Hematopoietic multipotent progenitor cell treated with erythropoietin and hydrocortisone succinate and interleukin-3 and kit ligand, for 15 days (in vitro differentiated cells): Measurements from ENCODE around the gene REM1.
"Not testable (repeated sequence)": the region's sequence is repeated elsewhere in the genome, so short reads cannot be mapped to it uniquely, and the experiment has no call there.

Experiments
- DNase-seq: peaks from one replicate; pipeline ENCODE4 v3.0.0-alpha.2; 2015; ENCODE audit warnings: low spot score

Gene REM1, protein sequence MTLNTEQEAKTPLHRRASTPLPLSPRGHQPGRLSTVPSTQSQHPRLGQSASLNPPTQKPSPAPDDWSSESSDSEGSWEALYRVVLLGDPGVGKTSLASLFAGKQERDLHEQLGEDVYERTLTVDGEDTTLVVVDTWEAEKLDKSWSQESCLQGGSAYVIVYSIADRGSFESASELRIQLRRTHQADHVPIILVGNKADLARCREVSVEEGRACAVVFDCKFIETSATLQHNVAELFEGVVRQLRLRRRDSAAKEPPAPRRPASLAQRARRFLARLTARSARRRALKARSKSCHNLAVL

DNA sequence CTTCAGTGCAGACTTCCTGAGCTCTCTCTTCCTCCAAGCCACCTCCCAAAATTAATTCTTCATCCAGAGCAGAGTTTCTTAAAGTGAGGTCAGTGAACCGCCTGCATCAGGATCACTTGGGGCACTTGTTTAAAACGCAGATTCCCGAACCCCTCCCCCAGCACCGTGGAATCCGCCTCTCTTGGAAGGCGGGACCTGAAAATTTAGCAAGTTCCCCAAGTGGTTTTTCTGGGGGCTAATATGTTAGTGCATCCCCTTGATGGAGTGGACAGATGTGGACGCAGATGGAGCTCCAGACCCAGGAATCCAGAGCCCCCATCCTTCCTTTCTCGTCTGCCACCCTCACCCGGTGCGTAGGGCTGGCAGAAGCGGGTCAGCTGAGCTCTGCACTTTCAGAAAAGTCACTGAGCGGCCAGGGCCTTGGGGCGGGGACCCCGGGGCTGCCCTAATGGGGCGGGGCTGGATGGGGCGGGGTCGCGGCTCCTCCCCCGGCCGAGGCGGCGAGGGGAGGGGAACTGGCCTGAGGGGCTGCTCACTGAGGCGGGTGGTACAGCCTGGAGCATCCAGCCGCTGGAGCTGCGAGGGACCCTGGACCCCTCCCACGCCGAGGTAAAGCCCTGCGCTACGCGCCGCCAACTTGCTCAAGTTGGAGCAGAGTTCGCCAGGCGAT lies at the start of gene REM1, which contains the start of gene DEFB124:
Gene REM1, plus strand, starts transcription at position 531 of the 670 bp plus-strand sequence. CDS start 1,158 bp downstream, outside the sequence.
Gene DEFB124, minus strand, starts transcription at position 370 of the 670 bp plus-strand sequence. CDS start 2,114 bp downstream, outside the sequence.
- DNase-seq, result no peak

DNA sequence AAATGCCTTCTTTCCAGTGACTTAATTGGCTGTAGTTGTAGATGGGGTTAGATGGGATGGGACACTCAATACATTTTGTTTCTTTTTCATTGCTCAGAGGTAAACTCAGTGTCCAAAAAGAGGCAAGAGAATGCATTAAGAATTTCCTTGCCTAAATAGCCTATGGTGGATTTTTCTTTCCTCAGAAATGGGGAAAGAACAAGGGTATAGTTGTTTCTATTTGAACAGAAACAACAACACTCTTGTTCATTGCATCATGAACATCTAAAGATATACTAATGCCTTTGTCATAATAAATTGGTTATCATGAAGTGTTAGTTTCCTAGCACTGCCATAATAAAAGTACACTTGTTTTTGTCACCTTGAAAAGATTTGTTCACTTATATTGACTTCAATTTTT lies 49.3 kb upstream of the REM1 start:
- no peak for DNase-seq

DNA sequence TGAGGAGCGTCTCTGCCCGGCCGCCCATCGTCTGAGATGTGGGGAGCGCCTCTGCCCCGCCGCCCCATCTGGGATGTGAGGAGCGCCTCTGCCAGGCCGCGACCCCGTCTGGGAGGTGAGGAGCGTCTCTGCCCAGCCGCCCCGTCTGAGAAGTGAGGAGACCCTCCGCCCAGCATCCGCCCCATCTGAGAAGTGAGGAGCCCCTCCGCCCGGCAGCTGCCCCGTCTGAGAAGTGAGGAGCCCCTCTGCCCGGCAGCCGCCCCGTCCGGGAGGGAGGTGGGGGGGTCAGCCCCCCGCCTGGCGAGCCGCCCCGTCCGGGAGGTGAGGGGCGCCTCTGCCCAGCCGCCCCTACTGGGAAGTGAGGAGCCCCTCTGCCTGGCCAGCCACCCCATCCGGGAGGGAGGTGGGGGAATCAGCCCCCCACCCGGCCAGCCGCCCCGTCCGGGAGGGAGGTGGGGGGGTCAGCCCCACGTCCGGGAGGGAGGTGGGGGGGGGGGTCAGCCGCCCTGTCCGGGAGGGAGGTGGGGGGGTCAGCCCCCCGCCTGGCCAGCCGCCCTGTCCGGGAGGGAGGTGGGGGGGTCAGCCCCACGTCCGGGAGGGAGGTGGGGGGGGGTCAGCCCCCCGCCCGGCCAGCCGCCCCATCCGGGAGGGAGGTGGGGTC lies 48.1 kb upstream of the REM1 start:
- not testable (repeated sequence) for DNase-seq

DNA sequence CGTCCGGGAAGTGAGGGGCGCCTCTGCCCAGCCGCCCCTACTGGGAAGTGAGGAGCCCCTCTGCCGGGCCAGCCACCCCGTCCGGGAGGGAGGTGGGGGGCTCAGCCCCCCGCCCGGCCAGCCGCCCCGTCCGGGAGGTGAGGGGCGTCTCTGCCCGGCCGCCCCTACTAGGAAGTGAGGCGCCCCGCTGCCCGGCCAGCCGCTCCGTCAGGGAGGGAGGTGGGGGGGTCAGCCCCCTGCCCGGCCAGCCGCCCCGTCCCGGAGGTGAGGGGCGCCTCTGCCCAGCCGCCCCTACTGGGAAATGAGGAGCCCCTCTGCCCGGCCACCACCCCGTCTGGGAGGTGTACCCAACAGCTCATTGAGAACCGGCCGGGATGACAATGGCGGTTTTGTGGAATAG lies 47.5 kb upstream of the REM1 start:
- DNase-seq, result not testable (repeated sequence)

DNA sequence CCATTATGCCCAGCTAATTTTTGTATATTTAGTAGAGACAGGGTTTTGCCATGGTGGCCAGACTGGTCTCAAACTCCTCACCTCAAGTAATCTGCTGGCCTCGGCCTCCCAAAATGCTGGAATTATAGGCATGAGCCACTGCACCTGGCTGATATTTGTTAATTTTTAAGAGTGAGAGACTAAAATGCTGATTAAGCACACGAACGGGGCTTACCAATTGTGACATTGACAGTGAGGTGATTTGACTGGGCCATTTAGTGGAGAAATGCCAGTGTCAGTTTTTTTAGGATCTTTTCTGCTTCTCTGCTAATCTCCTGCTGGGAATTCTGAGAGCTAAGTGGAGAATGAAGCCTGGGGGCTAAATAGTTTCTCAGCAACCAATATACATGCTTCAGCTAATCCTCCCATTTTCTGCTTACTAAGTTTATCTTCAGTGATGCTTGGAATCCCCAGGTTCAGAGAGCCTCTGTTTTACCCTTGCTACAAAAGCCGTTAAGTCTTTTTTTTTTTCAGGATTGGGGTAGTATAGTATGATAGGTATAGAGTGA lies 44.4 kb upstream of the REM1 start:
- no peak for DNase-seq

DNA sequence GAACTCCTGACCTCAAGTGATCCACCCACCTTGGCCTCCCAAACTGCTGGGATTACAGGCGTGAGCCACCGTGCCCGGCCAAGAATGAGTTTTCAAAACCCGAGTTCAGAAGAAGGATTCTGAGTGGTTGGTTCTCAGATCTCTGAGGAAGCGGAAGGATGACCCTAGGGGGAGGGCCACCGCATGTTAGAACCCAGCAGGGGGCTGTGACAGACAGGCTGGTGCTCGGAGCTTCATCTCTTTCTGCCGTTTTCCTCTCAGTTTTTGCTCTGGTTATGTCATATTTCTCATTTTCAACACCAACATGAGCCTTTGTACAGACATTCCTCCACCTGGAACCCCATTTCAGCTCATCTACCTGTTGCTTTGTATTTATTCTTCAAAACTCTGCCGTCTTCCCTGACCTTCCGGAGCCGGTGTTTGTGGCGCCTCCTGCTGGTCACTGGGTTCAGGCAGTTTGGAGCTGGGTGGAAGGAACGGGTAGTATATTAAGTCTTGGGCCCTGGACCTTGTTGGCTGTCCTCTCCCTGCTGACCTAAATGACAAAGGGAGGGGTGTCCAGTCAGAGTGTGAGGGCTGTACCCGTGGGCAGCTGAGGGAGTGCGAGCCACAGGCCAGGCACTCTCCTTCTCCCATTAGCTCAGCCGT lies 35.0 kb upstream of the REM1 start, which contains the start of gene DEFB123:
Gene DEFB123, plus strand, starts transcription at position 621 of the 648 bp plus-strand sequence. CDS start 67 bp downstream, outside the sequence.
- no peak for DNase-seq

DNA sequence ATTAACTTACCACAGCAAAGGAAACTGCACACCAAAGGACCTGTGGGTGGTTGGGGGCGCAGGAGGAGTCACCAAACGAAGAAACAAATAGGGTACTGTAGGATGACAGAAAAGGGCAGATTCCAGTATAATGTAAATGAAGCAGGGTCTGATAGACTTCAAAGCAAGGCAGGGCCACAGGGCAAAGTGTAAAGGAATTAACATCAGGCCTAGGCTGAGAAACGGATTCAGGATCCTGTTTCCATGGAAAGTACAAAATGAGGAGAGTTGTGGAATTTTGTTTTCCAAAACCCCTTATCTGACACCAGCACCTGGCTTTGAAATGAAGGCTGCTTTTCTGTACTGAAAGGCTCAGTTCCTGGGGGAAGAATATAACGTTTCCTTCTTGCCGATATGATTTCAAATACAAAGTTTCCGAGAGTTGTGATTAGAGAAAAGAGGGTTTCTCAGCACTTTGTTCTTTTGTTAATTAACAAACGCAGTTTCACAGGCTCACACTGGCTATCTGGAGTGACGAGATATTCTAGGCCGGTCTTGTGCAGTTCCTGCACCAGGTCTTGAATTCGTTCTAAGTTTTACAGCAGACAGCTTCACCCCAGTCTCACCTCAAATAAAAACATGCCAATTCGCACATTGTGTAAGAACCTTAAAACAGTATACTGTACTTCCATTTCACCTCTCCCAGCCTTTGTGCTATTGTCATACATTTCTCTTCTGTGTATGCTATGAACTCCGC lies 28.8 kb upstream of the REM1 start:
- DNase-seq, result no peak

DNA sequence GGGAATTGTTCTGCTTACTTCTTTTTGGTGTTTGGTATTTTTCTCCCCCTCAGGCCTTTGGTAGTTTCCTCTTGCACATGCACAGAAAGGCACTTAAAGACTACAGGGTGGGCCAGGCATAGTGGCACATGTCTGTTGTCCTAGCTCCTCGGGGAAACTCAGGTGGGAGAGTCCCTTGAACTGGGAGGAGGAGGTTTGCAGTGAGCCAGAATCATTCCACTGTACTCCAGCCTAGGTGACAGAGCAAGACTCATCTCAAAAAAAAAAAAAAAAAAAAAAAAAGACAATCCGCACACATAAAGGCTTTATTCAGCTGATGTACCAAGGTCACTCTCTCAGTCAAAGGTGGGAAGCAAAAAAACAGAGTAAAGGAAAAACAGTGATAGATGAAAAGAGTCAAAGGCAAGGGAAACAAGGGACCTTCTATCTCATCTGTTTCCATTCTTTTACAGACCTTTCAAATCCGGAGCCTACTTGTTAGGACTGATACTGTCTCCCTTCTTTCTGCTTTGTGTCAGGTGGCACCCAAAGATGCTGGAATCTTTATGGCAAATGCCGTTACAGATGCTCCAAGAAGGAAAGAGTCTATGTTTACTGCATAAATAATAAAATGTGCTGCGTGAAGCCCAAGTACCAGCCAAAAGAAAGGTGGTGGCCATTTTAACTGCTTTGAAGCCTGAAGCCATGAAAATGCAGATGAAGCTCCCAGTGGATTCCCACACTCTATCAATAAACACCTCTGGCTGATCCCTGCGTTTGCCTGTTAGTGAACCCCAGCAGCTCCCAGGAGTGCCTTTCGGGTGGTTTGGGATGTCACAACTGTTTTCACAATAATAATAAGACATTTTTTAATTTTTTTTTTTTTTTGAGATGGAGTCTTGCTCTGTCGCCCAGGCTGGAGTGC lies 25.3 kb upstream of the REM1 start:
- DNase-seq, result no peak

DNA sequence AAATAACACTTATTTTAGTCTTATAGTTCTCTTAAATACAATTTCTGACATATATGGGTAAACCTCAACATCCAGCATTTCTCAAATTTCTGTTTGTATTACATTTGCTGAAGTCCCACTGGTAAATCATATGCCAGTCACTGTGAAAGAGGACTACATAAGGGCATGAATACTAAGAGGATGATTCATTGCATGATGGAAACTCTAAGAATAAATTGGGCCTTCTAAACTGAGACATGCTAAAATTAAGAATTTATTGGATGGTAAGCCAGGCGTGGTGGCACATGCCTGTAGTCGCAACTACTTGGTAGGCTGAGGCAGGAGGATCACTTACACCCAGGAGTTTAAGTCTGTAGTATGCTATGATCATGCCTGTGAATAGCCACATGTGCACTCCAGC lies 22.5 kb upstream of the REM1 start:
- DNase-seq, result no peak

DNA sequence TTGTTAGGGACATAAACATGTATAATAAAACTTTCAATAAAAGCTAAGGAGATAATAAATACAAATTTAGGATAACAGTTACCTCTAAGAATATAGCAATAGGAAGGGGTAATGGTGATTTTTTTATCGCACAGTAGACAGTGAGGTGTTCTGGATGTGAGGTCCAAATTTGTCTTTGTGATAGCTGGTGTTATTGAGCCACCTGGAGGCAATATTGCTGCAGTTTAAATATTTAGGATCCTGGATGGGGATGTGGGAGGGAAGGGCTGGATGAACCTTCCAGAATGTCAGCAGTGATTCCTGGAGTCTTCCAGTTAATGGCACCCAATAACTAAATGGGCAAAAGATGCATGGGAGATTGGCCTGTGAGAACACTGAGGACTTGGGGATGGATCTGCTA lies 20.7 kb upstream of the REM1 start:
- no peak for DNase-seq

DNA sequence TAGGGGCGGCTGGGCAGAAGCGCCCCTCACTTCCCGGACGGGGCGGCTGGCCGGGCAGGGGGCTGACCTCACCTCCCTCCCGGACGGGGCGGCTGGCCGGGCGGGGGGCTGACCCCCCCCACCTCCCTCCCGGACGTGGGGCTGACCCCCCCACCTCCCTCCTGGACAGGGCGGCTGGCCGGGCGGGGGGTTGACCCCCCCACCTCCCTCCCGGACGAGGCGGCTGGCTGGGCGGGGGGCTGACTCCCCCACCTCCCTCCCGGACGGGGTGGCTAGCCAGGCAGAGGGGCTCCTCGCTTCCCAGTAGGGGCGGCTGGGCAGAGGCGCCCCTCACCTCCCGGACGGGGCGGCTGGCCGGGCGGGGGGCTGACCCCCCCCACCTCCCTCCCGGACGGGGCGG lies 4.1 kb upstream of the REM1 start:
- DNase-seq, result not testable (repeated sequence)

DNA sequence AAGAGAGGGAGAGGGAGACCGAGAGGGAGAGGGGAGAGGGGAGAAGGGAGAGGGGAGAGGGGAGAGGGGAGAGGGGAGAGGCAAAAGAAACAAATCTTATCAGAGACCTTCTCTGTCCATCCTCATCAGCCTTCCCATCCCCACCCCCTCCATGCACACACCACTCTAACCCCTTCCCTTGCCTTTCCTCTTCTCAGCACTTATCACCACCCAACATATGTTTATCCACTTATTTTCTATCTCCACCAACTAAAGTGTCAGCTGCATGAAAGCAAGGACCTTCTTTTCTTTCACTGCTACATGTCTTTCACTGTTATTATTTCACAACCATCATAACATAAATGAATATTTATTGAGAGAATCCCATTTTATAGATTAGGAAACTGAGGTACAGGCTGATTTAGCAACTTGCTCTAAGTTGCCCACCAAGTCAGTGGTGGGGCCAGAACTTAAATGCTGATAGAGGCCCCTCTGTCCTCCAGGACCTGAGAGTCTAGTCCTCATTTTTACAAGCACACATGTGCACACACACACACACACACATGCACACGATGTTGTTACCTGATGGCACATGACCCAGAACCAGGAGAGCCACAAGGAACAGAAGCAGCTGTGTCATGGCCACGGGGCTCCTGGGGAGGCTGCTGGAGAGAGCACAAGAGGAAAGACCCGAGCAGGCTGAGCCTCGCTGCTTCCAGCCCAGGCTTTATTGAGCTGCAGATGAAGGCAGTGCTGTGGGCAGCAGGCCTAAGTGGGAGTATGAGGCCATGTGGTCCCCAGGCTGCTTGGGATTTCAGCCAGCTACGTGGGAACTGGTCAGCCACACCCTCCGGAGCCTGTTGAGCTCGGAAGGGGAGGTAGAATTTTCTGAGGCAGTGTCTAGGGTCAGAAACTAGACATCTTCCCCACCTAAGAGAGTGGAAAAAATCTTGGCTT lies 2.4 kb upstream of the REM1 start:
- DNase-seq, result no peak

DNA sequence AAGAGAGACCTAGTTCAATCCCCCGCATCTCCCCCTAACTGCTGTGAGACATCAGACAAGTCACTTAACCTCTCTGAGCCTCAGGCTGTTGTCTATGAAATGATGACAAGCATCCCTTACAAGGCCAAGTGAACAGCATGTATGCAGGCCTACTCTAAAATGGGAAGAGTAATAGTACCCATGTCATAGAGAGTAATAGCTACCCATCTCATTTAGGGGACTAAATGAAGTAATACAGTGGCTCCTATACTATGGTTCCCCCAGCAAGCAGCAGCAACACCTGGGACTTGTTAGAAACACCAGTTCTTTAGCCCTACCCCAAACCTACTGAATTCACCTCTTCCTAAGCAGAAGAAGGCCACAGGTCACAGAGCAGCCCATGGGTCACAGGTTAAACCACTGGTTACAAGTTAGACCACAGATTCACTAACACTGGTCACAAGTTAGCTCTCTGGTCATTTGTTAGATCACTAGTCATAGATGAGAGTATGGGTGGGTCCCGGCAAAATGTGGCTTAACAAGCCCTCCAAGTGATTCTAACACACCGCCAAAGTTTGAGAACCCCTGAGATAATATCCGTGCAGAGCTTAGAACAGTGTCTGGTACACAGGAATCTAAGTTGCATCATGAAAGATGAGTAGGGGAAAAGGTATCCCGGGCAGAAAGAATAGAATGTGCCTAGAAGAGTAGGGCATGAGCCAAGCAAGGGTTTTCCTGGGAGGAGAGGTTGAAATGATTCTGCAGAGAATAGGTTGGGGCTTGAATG lies 1.6 kb upstream of the REM1 start:
- DNase-seq, result no peak

DNA sequence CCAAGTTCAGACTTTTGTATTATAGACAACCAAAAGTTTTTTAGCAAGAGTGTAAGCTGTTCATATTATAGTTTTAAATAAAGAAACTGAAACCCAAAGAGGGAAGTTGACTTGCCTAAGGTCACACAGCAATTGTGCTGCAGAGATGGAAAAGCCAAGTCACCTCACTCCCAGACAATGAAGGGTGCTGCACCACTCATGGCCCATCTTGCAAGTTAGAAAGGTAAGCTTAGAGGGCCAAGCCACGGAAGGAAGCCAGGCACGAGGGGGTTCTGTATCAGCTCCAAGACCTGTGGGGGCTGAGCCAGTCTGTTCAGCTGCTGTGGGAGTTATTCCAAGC lies 1.0 kb upstream of the REM1 start:
- no peak for DNase-seq

DNA sequence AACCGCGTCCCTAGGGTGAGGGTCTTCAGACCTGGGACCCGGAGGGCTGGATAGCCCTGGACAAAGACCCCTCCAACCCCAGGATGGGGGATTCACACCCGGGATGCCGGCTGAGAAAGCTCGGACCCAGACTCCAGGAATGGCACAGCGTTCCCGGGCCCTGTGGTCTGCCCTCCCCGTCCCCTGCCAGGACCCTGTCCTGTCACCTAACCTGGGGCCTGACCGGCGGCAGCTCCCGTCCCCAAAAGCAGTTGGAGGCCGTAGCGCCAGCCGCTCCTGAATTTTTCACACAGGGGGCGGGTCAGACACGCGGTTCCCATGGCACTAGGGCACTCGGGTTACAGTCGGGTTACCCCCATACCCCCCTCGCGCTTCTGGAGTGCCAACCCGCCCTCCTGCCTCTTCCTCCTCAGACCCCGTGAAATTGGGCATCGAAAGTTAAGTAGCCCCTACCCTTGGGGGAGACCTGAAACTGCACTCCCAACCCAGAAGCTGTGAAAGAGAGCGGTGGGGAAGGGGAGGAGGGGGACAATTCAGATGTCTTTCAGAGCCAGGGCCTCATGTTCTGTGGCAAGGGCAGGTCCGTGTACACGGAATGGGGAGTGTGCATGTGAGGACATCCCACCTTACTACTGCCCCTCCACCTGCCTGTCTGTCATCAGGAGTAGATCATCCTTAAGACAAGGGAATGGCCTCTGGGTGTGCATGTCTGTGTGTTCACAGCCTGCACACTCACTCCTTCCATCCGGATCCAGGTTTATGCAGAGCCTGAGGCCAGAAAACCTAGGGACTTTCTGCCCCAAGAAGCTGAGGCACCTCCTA lies 595 bp downstream of the REM1 start:
- no peak for DNase-seq

DNA sequence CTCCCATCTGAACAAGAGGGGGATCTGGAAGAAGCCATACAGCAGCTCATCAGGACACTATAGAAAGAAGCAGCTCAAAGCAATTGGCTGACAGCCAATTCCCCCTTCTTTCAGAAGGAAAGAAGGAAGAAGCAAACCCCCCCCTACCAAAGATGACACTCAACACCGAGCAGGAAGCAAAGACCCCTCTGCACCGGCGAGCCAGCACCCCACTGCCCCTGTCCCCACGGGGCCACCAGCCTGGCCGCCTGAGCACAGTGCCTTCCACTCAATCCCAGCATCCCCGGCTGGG lies 1.2 kb downstream of the REM1 start:
- DNase-seq, result no peak

DNA sequence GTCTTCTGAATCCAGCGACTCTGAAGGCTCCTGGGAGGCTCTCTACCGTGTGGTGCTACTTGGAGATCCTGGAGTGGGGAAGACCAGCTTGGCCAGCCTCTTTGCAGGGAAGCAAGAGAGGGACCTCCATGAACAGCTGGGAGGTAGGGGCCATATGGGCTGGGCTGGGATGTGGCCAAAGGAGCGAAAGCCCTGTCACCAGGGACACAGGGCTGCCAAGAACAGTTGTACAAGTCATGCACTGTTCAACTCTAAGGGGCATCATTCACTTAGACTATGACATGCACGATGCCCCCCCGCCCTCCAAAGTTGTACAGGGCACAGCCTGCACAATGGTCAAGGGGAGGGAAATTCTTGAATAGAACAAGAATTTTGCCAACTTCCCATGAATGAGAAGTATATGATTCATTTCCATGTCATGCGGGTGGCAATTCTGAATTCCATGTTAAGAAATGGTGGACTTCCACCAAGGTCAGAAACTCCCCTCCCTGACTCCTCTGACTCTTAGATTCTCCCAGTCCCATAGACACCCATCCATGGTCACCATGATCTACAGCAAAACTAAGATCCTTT lies 1.6 kb downstream of the REM1 start:
- no peak for DNase-seq

DNA sequence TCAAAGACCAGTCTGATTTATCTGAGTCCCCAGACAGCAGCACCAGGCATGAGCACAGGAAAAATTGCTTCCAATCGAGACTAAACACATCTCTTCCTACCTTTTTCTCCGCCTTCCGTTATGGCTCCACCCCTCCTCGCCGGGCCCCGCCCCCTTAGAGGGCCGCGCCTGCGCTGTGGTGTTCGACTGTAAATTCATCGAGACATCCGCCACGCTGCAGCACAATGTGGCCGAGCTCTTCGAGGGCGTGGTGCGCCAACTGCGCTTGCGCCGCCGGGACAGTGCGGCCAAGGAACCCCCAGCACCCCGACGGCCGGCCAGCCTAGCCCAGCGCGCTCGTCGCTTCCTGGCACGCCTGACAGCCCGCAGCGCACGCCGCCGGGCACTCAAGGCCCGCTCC lies 8.9 kb downstream of the REM1 start:
- DNase-seq, result peak; percentile 20
